Nephron (organoid): ENCODE data around the gene SLC2A4RG.
"Not testable (repeated sequence)": the region's sequence is repeated elsewhere in the genome, so short reads cannot be mapped to it uniquely, and the experiment has no call there.

Source experiments
- H3K27ac Mint-ChIP-seq, 3 experiments: 2 replicates each; pipeline ENCODE4 v1.8.0; 2020; ENCODE audit warnings: mixed read lengths in 3 of 3, mild to moderate bottlenecking in 2 of 3, moderate library complexity in 1 of 3
- H3K27me3 Mint-ChIP-seq: 2 replicates; pipeline ENCODE4 v1.8.0; 2021; ENCODE audit warnings: low read depth, mild to moderate bottlenecking, moderate library complexity, mixed read lengths
- H3K36me3 Mint-ChIP-seq: 2 replicates; pipeline ENCODE4 v1.8.0; 2020; ENCODE audit warnings: low read depth, mixed read lengths
- H3K4me1 Mint-ChIP-seq: 2 replicates; pipeline ENCODE4 v1.8.0; 2020; ENCODE audit warnings: mixed read lengths
- H3K4me3 Mint-ChIP-seq, 3 experiments: 2 replicates each; pipeline ENCODE4 v1.8.0; 2020; ENCODE audit warnings: mild to moderate bottlenecking in 3 of 3, mixed read lengths in 3 of 3, moderate library complexity in 2 of 3
- H3K9me3 Mint-ChIP-seq: 2 replicates; pipeline ENCODE4 v1.8.0; 2020; ENCODE audit warnings: mixed read lengths
- TF ChIP-seq, protein P1 (sequence below), 3 experiments: fragments of 200-600 bp; sonication (generic); IDR thresholded peaks; one replicate each; pipeline ENCODE4 v1.5.0; 2021; ENCODE audit warnings: antibody characterized with exemption in 3 of 3; ENCODE audit not compliant: unreplicated experiment in 3 of 3

The SLC2A4RG gene

DNA sequence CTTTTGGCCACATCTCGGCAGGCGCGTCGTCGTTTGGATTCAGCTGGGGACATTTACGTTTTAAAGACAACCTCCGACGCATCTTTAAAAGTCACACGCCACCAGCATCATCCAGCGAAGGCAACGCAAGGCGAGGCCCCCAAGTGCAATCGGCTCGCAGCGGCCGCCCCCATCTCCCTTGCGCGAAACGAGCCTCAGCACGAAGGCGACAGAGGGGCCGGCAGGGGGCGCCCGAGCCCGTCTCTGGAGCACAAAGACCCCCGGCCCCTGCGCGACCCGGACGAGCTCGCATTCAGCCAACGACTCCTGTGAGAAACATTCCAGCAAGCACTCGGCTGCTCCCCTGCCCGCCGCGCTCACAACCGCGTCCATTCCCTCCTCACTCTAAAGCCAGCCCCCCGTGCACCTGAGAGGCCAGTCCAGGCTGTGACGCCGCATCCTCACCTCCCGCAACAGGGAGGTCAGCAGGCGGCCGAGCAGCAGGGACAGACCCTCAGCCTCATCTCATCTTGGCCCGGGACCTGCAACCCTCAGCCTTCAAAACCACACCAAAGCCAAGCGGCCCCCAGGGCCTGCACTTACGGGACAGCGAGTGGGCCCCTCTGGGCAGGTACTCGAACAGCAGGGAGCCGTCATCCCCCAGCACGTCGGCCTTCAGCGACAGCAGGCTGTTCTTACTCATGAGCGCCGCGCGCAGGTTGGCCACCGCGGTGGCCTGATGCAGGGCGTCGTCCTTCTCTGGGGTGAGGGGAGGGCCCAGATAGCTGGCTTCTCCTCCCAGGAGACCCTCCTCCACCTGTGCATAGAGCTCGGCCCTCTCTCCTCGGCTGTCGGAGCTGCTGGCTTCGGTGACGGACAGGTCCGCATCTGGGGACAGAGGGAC lies 35.8 kb downstream of the SLC2A4RG start:
- Mint-ChIP-seq H3K27me3 (no peaks in the 10 kb centered on the region), H3K4me3 (peak overlapping the region; percentile 62 to 81 (median 78)), H3K36me3 (peaks cover 29% of the 10 kb centered on the region), H3K27ac (peak overlapping the region; percentile 74 to 83 (median 80)), H3K9me3 (no peaks in the 10 kb centered on the region), H3K4me1 (peaks cover 17% of the 10 kb centered on the region)
- TF ChIP-seq, protein P1, sequence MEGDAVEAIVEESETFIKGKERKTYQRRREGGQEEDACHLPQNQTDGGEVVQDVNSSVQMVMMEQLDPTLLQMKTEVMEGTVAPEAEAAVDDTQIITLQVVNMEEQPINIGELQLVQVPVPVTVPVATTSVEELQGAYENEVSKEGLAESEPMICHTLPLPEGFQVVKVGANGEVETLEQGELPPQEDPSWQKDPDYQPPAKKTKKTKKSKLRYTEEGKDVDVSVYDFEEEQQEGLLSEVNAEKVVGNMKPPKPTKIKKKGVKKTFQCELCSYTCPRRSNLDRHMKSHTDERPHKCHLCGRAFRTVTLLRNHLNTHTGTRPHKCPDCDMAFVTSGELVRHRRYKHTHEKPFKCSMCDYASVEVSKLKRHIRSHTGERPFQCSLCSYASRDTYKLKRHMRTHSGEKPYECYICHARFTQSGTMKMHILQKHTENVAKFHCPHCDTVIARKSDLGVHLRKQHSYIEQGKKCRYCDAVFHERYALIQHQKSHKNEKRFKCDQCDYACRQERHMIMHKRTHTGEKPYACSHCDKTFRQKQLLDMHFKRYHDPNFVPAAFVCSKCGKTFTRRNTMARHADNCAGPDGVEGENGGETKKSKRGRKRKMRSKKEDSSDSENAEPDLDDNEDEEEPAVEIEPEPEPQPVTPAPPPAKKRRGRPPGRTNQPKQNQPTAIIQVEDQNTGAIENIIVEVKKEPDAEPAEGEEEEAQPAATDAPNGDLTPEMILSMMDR (IDR thresholded peaks at IDR 0.05; ENCODE audit: unreplicated experiment in 3 of 3): peak; percentile 86 to 90 (median 90)

DNA sequence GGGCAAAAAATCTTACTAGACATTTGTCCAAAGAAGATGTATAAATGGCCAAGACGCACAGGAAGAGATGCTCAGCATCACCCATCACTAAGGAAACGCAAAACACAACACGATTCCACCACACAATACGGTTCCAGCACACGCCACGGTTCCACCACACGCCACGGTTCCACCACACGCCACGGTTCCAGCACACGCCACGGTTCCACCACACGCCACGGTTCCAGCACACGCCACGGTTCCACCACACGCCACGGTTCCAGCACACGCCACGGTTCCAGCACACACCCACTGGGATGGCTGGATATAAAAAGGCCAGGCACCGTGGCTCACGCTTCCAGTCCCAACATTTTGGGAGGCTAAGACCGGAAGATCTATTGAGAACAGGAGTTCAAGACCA lies 37.3 kb downstream of the SLC2A4RG start:
- H3K4me3 Mint-ChIP-seq, H3K27ac Mint-ChIP-seq, H3K27me3 Mint-ChIP-seq, H3K9me3 Mint-ChIP-seq: not testable (repeated sequence)
- H3K4me1 Mint-ChIP-seq: peaks cover 17% of the 10 kb centered on the region
- H3K36me3 Mint-ChIP-seq: peaks cover 30% of the 10 kb centered on the region

DNA sequence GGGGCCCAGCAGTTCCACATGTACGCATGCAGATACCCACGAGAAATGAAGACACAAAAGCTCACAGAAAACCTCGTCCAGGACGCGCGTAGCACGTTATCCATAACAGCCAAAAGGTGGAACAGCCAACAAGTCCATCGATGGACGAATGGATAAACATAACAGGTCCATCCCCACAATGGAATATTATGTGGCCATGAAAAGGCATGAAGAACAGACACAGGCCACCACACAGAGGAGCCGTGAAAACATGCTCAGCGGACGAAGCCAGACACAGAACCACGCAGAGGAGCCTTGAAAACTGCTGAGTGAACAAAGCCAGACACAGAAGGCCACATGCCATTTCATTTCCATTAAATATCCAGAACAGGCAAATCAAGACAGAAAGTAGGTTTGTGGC lies 38.0 kb downstream of the SLC2A4RG start:
- peak overlapping the region in 1 of 3 experiments; percentile 10 for H3K27ac Mint-ChIP-seq
- peaks cover 28% of the 10 kb centered on the region for H3K36me3 Mint-ChIP-seq

DNA sequence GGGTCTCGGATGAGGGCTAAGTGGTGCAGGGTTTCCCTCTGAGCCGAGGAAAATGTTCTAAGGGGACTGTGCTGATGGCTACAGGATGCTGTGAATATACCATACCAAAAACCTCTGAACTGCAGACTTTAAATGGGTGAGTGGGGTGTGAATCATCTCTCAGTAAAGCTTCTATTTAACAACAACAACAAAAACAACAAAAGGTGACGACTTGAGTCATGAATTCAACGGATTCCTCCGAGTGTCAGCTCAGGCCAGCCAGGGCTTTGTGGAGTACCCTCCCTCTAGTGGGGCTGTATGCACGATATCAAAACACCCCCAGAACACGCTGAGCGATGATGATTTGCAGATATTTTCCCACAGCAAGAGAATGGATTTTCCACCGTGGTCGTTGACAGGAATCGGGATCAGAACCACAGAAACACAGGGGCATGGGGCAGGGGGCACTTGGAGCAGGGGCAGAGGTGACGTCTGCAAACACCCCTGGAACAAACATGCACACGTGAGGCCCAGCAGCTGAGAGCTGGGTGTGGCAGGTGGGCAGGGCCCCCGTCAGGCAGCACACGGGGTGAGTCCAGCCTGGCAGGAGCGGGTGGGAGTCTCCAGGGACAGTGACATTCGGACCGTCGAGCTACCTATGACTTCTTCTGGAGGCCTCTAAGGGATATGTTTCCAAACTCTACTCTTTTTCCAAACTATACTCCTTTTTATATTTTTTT lies 38.6 kb downstream of the SLC2A4RG start:
- no peaks in the 10 kb centered on the region for H3K9me3 Mint-ChIP-seq
- H3K27me3 Mint-ChIP-seq: no peaks in the 10 kb centered on the region
- TF ChIP-seq, protein P1 (IDR thresholded peaks at IDR 0.05; ENCODE audit: unreplicated experiment in 3 of 3): no peak
- H3K4me1 Mint-ChIP-seq: peaks cover 17% of the 10 kb centered on the region
- H3K27ac Mint-ChIP-seq: peak overlapping the region in 1 of 3 experiments; percentile 10
- H3K36me3 Mint-ChIP-seq: peaks cover 26% of the 10 kb centered on the region
- H3K4me3 Mint-ChIP-seq: no peak overlapping the region

More for the DNA sequence above, 38.0 kb downstream of the SLC2A4RG start:
- Mint-ChIP-seq H3K9me3 (no peaks in the 10 kb centered on the region), H3K4me1 (peaks cover 17% of the 10 kb centered on the region), H3K4me3 (no peak overlapping the region), H3K27me3 (no peaks in the 10 kb centered on the region)
- TF ChIP-seq, protein P1 (IDR thresholded peaks at IDR 0.05; ENCODE audit: unreplicated experiment in 3 of 3): no peak

DNA sequence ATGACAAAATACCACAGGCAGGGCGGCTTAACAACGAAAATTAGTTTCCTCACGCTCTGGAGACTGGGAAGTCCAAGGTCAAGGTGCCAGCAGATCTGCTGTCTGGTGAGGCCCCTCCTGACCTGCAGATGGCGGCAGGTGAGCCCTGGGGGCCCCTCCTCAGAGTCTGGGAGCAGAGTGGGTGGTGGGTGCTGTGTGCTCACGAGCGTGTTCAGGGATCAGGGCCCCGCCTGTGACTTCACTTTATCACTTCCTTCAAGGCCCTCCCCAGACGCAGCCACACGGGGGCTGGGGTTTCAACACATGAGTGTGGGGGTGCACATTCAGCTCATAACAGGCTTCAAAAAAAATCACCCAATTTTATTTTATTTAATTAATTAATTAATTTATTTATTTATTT lies 39.3 kb downstream of the SLC2A4RG start:
- Mint-ChIP-seq H3K4me3 (no peak overlapping the region), H3K27me3 (no peaks in the 10 kb centered on the region), H3K36me3 (peaks cover 26% of the 10 kb centered on the region), H3K27ac (no peak overlapping the region), H3K9me3 (no peaks in the 10 kb centered on the region), H3K4me1 (peaks cover 17% of the 10 kb centered on the region)
- TF ChIP-seq, protein P1 (IDR thresholded peaks at IDR 0.05; ENCODE audit: unreplicated experiment in 3 of 3): no peak

DNA sequence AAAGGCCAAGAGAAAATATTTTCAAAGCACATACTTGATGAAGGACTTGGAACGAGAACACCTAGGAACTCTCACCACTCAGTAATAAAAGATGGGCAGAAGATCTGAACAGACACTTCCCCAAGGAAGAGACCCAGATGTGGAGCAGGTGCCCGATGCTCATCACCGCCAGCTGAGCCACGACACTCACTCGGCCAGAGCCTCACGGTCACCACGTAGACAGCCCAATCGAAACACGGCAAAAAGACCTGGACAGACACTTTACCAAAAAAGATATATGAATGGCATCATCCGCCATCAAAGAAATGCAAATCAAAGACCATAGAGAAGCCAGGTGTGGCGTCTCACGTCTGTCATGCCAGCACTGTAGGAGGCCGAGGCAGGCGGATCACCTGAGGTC lies 41.6 kb downstream of the SLC2A4RG start:
- peaks cover 12% of the 10 kb centered on the region for H3K4me1 Mint-ChIP-seq
- no peaks in the 10 kb centered on the region for H3K27me3 Mint-ChIP-seq
- peaks cover 25% of the 10 kb centered on the region for H3K36me3 Mint-ChIP-seq
- H3K27ac Mint-ChIP-seq: peak overlapping the region in 2 of 3 experiments; percentile 29 to 39
- H3K4me3 Mint-ChIP-seq: no peak overlapping the region
- TF ChIP-seq, protein P1 (IDR thresholded peaks at IDR 0.05; ENCODE audit: unreplicated experiment in 3 of 3): no peak
- H3K9me3 Mint-ChIP-seq: no peaks in the 10 kb centered on the region
